GM21528 (cell line): ENCODE measurements around the gene PPARD.

ENCODE experiments used
- ATAC-seq: cut with Tn5 transposase; IDR thresholded peaks from one replicate; pipeline ENCODE4 v1.9.1; 2021; ENCODE audit warnings: mild to moderate bottlenecking, moderate library complexity; ENCODE audit not compliant: unreplicated experiment, low FRiP score

The PPARD gene

DNA sequence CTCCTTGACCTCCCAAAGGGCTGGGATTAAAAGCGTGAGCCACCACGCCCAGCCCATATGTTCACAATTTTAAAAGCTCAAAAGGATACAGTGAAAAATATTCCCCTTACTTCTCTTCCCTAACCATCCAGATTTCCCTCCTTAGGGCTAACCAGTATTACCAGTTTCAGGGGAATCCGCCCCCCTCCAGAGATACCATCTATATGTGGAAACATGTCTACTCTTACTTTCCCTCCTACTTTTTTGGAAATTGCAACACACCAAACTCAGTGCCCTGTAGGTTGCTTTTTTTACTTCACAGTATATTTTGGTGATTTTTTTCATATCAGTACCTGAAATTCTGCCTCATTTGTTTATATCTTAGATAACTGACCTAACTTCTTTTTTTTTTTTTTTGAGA lies 118.9 kb downstream of the PPARD start:
- ATAC-seq: no peak

- ATAC-seq: no peak
These were observed 120.9 kb downstream of the PPARD start for GRCh38 chr6:35463292-35463691.

DNA sequence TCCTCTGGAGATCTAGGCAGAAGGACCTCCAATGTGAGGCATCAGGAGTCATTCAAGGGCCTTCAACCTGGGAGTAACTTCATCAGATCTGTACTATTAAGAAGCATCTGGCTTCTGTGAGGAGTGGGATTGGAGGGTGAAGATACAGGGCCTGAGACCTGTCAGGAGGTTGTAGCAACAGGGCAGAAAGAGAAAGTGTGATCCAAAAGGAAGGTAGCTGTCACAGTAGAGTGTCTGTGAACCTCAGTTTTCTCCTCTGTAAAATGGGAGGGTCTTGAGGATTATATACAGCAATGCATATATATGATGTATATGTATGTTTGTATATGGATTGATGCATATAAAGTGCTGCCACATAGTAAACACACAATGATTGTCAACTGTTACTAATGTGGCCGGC lies 123.3 kb downstream of the PPARD start:
- no peak for ATAC-seq

DNA sequence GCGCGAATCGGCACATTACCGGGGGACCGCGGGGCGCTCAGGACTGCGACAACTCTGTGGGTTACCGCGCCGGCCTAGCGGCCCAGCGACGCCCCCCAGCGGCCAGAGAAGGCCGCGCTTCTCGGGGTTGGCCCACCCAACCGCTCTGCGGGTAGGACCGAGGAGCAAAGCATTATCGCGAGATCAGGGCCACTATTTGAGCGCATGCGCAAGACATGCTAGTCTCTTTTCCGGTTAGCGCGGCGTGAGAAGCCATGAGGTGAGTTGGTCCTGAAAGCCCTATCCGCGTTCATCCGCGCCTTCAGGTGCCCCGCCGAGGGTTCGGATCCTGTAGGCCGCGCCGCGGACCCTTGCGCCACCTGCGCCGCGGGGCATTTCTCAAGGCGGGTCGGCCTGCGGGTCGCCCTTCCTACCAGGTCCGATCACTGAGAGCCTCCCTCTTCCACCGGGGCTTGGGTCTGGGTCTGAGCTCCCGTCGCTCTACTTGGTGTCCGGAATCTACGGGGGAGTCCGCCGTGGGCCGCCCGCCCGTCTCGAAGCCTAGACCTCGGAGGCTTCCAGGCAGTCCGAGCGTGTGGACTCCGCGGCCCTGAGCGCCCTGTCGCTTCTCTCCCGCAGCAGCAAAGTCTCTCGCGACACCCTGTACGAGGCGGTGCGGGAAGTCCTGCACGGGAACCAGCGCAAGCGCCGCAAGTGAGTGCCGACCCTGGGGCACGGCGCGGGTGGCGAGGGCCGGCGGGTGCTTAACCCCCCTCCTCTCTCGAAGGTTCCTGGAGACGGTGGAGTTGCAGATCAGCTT lies 126.0 kb downstream of the PPARD start, which contains the start of gene RPL10A:
TSS of gene RPL10A (plus strand) at position 221 of the 799 bp plus-strand sequence. CDS start at position 255, 34 bp downstream.
- ATAC-seq: peak; percentile 70

DNA sequence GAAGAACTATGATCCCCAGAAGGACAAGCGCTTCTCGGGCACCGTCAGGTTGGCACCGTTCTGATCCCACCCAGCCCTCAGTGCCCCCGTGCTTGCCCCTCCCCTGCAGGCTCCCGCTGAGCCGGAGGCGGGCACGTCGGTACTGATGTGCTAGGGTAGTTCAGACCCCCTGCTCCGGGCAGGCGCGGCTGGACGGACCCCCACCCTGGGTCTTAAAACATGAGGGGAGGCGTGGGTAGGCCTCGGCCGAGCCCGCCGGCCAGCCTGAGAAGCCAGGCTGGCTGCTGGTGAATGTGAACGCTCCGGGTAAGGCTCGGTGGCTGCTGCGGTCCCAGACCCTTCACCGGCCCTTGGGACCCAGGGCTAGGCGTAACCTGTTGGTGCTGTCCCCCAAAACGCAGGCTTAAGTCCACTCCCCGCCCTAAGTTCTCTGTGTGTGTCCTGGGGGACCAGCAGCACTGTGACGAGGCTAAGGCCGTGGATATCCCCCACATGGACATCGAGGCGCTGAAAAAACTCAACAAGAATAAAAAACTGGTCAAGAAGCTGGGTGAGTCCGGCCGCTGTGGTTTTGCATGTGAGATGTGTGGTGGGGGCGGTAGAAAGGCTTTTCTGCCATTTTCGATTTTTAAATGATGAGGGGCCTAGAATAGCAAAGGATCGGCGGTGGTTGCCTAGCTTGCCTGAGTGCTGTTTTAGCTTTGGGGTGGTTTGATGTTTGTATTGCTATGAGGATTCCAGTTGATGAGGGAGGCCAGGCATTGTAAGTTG lies 126.8 kb downstream of the PPARD start:
- no peak for ATAC-seq

GRCh38 chr6:35469751-35470662 lies 127.6 kb downstream of the PPARD start:
- no peak for ATAC-seq

GRCh38 chr6:35470663-35471120 lies 128.3 kb downstream of the PPARD start:
- no peak for ATAC-seq

- no peak for ATAC-seq
These were observed 129.5 kb downstream of the PPARD start for GRCh38 chr6:35471836-35472345.

DNA sequence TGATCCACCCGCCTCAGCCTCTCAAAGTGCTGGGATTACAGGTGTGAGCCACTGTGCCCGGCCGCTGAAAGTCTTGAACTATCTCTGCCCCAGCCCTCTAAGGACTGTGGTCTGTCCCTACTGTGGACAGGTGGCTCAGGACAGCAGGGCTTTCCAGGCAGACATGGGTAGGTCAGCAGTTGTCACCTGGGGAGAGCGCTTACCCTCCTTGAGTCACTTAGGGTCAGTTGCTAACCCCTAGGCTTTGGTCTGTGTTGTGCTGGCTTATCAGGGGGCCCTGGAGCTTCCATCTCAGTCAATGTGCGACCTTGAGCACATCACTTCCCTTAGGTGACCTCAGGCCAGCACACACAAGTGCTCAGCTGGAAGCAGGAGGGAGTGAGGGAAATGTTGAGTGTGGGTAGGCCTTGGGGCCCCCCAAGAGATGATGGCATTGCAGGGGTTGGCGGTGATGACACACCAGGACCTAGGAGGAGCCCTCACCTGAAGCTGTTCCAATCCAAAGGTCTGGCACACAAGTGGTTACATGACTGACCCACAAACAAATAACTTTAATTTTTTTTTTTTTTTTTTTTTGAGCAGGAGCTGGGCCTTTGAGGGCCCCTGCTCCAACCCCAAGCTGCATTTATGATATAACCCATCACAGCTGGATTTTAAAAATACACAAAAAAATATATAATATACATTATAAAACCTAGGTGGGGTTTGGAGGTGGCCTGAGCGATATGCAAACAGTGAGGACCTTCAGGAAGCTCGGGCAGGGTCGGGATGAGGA lies 130.9 kb downstream of the PPARD start:
- no peak for ATAC-seq

GRCh38 chr6:35473850-35474130 lies 131.4 kb downstream of the PPARD start:
- ATAC-seq: no peak

- no peak for ATAC-seq
These were observed 132.0 kb downstream of the PPARD start for GRCh38 chr6:35474131-35474941.

- no peak for ATAC-seq
These were observed 132.7 kb downstream of the PPARD start for GRCh38 chr6:35474942-35475570.

GRCh38 chr6:35475573-35475972 lies 133.2 kb downstream of the PPARD start:
- ATAC-seq: no peak

DNA sequence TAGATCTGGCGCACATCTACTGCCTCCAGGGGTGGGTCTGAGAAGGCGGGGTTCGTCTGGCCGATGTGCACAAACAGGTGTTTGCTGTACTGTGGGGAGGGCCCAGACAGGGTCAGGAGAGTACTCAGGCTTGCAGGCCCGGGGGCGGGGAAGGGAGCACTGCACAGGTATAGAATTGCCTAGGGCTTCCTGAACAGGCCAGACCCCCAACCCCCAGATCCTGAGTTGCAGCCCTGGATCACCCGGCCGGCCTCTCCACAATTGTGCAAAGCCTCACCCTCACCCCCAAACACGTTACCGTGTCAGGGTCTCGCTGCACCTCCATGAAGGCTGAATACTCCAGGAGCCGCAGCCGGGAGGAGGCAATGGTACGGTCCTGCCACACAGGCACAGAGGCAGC lies 133.6 kb downstream of the PPARD start:
- ATAC-seq: no peak

DNA sequence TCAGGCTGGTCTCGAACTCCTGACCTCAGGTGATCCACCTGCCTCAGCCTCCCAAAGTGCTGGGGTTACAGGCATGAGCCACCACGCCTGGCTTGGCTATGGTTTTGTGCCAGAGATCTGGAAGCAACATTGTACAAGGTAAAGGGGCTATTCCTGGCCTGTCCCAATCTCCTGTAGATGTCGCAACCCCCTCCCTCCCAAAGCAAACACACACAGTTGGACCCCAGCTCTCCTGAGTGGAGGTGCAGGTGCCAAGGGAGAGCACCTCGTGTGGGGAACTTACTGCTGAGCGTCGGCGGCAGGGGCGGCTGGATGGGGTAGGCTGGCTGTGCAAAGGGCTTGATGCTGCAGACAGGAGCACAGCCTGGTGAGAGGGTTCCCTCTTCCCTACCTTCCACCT lies 134.7 kb downstream of the PPARD start:
- no peak for ATAC-seq
